H1 (cell line): ENCODE results near the gene ARL6IP4. TPM values are rescaled to one million over a fixed set of nuclear protein-coding genes. Genes with fewer than 3 reads are reported as not detected.

Experiments
- CHD7 ChIP-seq: fragments of 300-600 bp; sonication (generic); IDR thresholded peaks from 2 replicates; pipeline ENCODE4 v1.7.1; 2012; ENCODE audit warnings: low read length, moderate library complexity, mild to moderate bottlenecking, inconsistent platforms; ENCODE audit not compliant: insufficient replicate concordance
- NRF1 ChIP-seq: IDR thresholded peaks from 2 replicates; pipeline ENCODE4 v1.6.1; 2011; ENCODE audit warnings: mild to moderate bottlenecking, low read depth, low read length, improper control_type of control experiment
- RNF2 ChIP-seq: fragments of 200-900, 300-1000 bp; sonication (generic); IDR thresholded peaks from 2 replicates; pipeline ENCODE4 v1.7.1; 2016; ENCODE audit warnings: borderline replicate concordance, low read depth, mild to moderate bottlenecking, antibody characterized with exemption, low read length; ENCODE audit not compliant: poor library complexity, severe bottlenecking; ENCODE audit errors: missing control alignments
- polyA plus RNA-seq, 7 experiments: library from polyadenylated mRNA; depleted of rRNA in 3 of 7; stranded (reverse) in 5 of 7; unstranded in 2 of 7; fragments of >200 nt in 5 of 7; fragments of 200-250 nt in 2 of 7; gene quantifications; 1 replicate in 5 of 7; 2 replicates in 1 of 7; 4 replicates in 1 of 7; pipeline versions ENCODE4 v1.2.1 to v1.2.3, GENCODE V29; 2011 to 2013; ENCODE audit warnings: missing spikeins in 2 of 7, mixed read lengths in 2 of 7
- total RNA-seq: library from RNA; stranded (reverse); fragmentation: NEBNext Ultra II Directional; extraction: Animal tissue kit (Norgen Biotek cat#: 25700); gene quantifications from 2 replicates; pipeline ENCODE4 v1.2.1, GENCODE V29; 2021

ARL6IP4 gene
- total and polyA plus RNA-seq, 2 of the 8 experiments (the other 6 are each of a cell fraction or from before 2014, with no cell fraction given) = 76.4 to 109 TPM

DNA sequence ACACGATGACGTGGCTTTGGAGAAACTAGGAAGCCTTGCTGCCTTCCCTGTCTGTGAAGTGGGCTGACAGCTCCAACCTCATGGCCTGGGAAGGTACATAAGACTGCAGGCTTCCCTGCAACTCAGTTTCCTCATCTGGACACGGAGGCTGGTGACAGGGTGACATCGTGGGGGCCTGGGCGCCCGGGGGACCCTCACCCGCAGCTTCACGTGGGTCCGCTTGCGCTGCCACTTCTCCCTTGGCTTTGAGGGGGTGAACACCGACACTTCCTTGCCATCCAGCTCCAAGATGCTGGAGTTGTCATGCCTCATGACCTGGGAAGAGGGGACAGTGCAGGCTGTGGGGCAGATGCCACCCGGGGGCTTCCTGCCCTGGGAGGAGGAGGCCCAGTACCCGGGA lies 7.6 kb downstream of the ARL6IP4 start (continued):
- TF ChIP-seq CHD7 = no peak
- no peak for TF ChIP-seq RNF2
- no peak for TF ChIP-seq NRF1
